Osteoblast (primary cell): ENCODE data around the gene FAM78B. TPM values are rescaled to one million over a fixed set of nuclear protein-coding genes. Genes with fewer than 3 reads are reported as not detected.

ENCODE experiments used
- DNase-seq: peaks from one replicate; pipeline ENCODE4 v3.0.0; 2011; ENCODE audit warnings: low spot score, mixed read lengths; ENCODE audit not compliant: insufficient read length; ENCODE audit errors: missing footprints
- H2AFZ ChIP-seq: 2 replicates; pipeline ENCODE4 v1.6.0; 2011; ENCODE audit warnings: mild to moderate bottlenecking, low read length
- H3K27ac ChIP-seq: 2 replicates; pipeline ENCODE4 v1.5.1; 2011; ENCODE audit warnings: mild to moderate bottlenecking, low read depth, low read length, moderate library complexity
- H3K27me3 ChIP-seq: 2 replicates; pipeline ENCODE4 v1.6.0; 2012; ENCODE audit warnings: mild to moderate bottlenecking, control low read depth, inconsistent platforms, low read length, moderate library complexity; ENCODE audit not compliant: insufficient read depth
- H3K36me3 ChIP-seq: 2 replicates; pipeline ENCODE4 v1.5.1; 2011; ENCODE audit warnings: mild to moderate bottlenecking, low read length, control low read depth, moderate library complexity; ENCODE audit not compliant: insufficient read depth
- H3K4me1 ChIP-seq: 2 replicates; pipeline ENCODE4 v1.5.1; 2011; ENCODE audit warnings: mild to moderate bottlenecking, low read length, control low read depth, moderate library complexity; ENCODE audit not compliant: insufficient read depth
- H3K4me2 ChIP-seq: 2 replicates; pipeline ENCODE4 v1.6.0; 2011; ENCODE audit warnings: mild to moderate bottlenecking, low read length; ENCODE audit not compliant: insufficient read depth
- H3K4me3 ChIP-seq: fragments of 200-600 bp; sonication (generic); 3 replicates; pipeline ENCODE4 v1.5.1; 2012; ENCODE audit warnings: mild to moderate bottlenecking, low read length, inconsistent platforms; ENCODE audit not compliant: insufficient read depth
- H3K79me2 ChIP-seq: 2 replicates; pipeline ENCODE4 v1.6.0; 2012; ENCODE audit warnings: mild to moderate bottlenecking, low read length, control low read depth, inconsistent platforms; ENCODE audit not compliant: insufficient read depth
- H3K9me3 ChIP-seq: 2 replicates; pipeline ENCODE4 v1.5.1; 2011; ENCODE audit warnings: low read depth, low read length, control low read depth
- H4K20me1 ChIP-seq: 2 replicates; pipeline ENCODE4 v1.6.0; 2012; ENCODE audit warnings: mild to moderate bottlenecking, low read length, control low read depth; ENCODE audit not compliant: insufficient read depth
- total RNA-seq: library from RNA; depleted of rRNA; stranded (reverse); fragments of >200 nt; gene quantifications from 2 replicates; pipeline ENCODE4 v1.2.3, GENCODE V29; 2012
- TF ChIP-seq, protein P1 (sequence below): IDR thresholded peaks from 2 replicates; pipeline ENCODE4 v1.5.1; 2011; ENCODE audit warnings: mild to moderate bottlenecking, low read depth, low read length, moderate library complexity; ENCODE audit errors: extremely low read depth

Gene FAM78B
- total RNA-seq, 1 donor = 0.36 TPM

DNA sequence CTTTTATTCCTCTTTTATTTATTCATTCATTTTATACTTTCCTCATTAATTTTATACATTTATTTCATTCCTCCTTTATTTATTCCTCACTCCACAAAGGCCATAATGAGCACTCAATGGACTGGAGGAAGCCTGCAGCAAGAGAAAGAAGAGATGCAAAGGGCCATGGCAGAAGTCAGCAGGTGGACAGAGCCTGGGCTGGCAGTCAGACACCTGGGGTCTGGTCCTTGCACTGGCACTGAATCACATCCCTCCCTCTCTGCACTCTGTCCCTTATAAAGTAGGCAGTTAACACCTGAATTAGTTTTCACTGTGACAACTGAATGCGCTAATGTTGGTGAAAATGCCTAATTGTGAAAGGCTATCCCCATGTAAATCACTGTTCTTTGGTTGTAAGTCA lies 38.6 kb downstream of the FAM78B start:
- H3K4me1 ChIP-seq = no peaks in the 10 kb centered on the region
- no peak overlapping the region for H3K4me2 ChIP-seq
- no peaks in the 10 kb centered on the region for H3K27me3 ChIP-seq
- no peak overlapping the region for H3K4me3 ChIP-seq
- TF ChIP-seq, protein P1, sequence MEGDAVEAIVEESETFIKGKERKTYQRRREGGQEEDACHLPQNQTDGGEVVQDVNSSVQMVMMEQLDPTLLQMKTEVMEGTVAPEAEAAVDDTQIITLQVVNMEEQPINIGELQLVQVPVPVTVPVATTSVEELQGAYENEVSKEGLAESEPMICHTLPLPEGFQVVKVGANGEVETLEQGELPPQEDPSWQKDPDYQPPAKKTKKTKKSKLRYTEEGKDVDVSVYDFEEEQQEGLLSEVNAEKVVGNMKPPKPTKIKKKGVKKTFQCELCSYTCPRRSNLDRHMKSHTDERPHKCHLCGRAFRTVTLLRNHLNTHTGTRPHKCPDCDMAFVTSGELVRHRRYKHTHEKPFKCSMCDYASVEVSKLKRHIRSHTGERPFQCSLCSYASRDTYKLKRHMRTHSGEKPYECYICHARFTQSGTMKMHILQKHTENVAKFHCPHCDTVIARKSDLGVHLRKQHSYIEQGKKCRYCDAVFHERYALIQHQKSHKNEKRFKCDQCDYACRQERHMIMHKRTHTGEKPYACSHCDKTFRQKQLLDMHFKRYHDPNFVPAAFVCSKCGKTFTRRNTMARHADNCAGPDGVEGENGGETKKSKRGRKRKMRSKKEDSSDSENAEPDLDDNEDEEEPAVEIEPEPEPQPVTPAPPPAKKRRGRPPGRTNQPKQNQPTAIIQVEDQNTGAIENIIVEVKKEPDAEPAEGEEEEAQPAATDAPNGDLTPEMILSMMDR = no peak
- H3K27ac ChIP-seq = no peak overlapping the region
- no peak for DNase-seq
- no peaks in the 10 kb centered on the region for H3K36me3 ChIP-seq
- H4K20me1 ChIP-seq = no peaks in the 10 kb centered on the region
- H3K9me3 ChIP-seq = no peaks in the 10 kb centered on the region
- no peaks in the 10 kb centered on the region for H3K79me2 ChIP-seq
- no peak overlapping the region for H2AFZ ChIP-seq

DNA sequence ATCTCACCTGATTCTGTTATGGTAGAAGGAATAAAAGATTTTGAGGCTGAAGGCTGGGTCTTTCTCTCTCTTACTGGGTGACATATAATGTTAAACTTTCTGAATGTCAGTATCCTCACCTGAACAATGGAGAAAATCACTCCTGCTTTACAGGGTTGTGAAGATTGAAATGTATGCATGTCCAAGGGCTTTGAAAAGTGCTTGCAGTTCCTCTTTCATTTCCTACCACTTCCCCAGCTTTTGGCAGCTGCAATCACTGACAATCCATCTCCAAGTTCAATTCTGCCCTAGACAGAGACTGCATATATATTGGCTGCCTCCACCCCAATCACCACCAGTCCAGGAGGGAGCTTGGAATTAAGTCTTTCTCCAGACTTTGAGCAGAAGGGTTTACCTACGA lies 39.8 kb downstream of the FAM78B start:
- Histone ChIP-seq H3K27me3 (no peaks in the 10 kb centered on the region), H2AFZ (no peak overlapping the region), H3K27ac (no peak overlapping the region), H3K4me3 (no peak overlapping the region), H3K9me3 (no peaks in the 10 kb centered on the region), H3K4me1 (no peaks in the 10 kb centered on the region), H3K79me2 (no peaks in the 10 kb centered on the region), H3K36me3 (no peaks in the 10 kb centered on the region), H4K20me1 (no peaks in the 10 kb centered on the region), H3K4me2 (no peak overlapping the region)
- TF ChIP-seq, protein P1 = no peak
- no peak for DNase-seq

DNA sequence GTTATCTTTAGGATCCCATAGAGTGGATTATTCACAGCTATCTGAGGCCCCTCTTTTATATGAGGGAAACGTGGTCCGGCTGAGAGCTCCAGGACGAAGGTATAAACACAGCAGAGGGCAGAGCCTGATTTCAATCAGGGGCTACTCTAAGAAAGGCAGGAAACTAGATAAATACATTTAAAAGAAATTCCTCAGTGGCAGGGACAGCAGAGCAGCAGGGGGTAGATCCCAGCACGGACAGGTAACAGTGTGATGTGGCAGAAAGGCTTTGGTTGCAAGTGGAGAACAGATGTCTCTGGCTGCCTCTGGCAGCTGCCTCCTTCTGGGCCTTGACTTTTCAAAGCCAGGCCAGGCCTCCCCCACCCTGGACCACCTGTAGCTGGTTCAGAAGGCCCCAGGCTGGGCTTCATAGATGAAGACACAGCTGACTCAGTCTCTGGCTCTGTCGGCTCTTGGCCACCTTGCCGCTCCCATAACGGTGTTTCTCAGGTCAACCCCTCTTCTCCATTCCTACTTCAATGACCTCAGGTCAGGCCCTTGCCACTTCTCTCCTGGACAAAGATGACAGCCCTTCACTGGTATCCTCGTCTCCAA lies 43.8 kb downstream of the FAM78B start:
- Histone ChIP-seq H2AFZ (no peak overlapping the region), H4K20me1 (no peaks in the 10 kb centered on the region), H3K27me3 (no peaks in the 10 kb centered on the region), H3K36me3 (no peaks in the 10 kb centered on the region), H3K4me2 (no peak overlapping the region), H3K79me2 (no peaks in the 10 kb centered on the region), H3K9me3 (no peaks in the 10 kb centered on the region), H3K4me3 (no peak overlapping the region), H3K27ac (no peak overlapping the region), H3K4me1 (no peaks in the 10 kb centered on the region)
- TF ChIP-seq, protein P1 = no peak
- no peak for DNase-seq

DNA sequence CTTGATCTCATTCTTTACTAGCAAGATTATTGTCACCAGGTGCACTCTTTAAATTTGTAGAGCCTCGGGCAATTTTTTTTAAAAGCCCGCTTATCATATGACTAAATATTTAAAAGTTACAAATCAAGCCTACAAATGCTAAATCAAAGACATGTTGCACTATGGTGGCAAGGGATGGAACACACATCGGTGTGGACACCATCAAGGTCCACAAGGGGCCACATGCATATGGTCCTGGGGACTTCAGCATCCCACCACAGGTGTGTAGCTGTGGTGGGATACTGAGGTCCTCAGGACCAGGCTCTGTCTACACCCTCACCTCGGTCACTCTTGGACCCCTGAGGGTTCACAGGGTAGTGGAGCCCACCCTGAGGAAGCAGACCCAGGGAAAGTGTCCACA lies 45.8 kb downstream of the FAM78B start:
- Histone ChIP-seq H2AFZ (no peak overlapping the region), H3K27ac (no peak overlapping the region), H3K4me2 (no peak overlapping the region), H3K36me3 (no peaks in the 10 kb centered on the region), H3K9me3 (no peaks in the 10 kb centered on the region), H3K4me3 (no peak overlapping the region), H3K27me3 (no peaks in the 10 kb centered on the region), H3K79me2 (no peaks in the 10 kb centered on the region), H4K20me1 (no peaks in the 10 kb centered on the region), H3K4me1 (no peaks in the 10 kb centered on the region)
- peak; percentile 38 for DNase-seq
- TF ChIP-seq, protein P1 = no peak
